GM21717 (cell line): ENCODE data around the gene MTMR12.
A peak's percentile ranks its signal among the peaks of the same experiment; 100 is the strongest.

ENCODE experiments used
- ATAC-seq: cut with Tn5 transposase; IDR thresholded peaks from one replicate; pipeline ENCODE4 v1.9.1; 2021; ENCODE audit warnings: mild to moderate bottlenecking, moderate library complexity; ENCODE audit not compliant: unreplicated experiment

Gene MTMR12

DNA sequence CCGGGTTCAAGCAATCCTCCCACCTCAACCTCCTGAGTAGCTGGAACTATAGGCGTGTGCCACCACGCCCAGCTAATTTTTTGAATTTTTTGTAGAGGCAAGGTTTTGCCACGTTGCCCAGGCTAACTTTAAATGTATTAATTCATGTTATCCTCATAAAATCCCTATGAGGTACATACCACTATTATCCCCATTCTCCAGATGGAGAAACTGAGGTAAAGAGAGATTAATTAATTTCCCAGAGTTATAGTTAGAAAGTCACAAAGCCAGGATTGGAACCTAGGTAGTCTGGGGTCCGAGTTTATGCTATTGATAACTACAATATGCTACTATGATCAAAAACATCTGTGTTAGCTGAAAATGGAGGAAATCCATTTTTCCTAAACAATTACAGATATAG, 106.7 kb downstream of the MTMR12 start:
- no peak for ATAC-seq

DNA sequence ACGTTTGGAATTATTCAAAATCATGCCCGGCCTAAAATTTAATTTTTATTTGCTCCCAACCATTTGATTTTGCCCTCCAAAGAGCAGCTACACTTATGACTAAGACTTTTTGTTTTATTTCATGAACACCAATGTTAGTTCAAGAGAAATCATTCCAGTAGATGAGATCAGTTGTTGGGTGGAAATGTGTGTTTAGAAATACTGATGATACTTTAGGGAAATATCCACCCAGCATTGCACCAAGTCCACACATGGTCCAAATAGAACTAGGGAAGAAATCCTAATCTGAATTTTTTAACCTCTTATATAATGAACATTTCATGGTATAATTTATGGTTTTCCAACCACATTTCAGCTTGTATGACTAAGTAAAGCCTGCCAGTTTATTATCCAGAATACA, 110.3 kb downstream of the MTMR12 start:
- no peak for ATAC-seq

DNA sequence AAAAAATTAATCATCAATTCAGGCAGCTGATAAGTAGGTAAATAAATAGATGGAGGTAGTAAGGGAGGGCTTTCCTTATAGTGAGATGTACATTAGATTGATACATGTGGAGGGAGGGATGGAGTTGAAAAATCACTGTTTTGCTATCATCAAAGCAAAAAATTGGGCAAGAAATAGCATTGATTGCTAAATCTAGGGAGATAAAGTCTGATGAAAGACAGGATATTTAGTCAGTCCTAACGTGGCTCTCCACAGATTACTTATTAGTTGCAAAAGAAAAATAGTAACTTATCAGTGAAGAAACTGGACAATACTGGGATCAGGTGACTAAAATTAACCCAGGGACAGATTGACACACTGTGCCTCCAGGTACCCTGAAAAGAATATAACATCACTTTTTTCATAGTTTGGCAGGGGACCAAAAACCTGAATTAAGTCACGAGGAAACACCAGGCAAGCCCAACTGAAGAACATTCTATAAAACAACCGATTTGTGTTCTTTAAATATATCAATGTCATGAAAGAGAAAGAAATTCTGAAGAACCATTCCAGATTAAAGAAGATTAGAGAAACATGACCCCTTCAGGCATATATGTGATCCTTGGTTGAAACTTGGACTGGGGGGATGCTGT, 111.5 kb downstream of the MTMR12 start:
- no peak for ATAC-seq

DNA sequence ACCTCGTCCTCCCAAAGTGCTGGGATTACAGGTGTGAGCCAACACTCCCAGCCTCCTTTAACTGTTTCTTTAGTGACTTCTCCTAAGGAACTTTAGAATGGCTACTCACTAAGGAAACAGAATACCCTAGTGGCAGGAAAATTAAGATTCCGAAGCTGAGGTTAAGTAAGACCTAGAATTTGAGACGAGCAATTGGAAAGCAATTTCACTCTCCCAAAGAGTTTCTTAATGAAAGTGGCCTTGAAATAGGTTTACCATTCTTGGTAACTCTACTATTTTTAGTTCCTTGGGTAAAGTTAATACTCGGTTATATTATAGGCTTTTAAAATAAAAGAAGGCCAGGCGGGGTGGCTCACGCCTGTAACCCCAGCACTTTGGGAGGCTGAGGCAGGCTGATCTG, 115.7 kb downstream of the MTMR12 start:
- no peak for ATAC-seq

DNA sequence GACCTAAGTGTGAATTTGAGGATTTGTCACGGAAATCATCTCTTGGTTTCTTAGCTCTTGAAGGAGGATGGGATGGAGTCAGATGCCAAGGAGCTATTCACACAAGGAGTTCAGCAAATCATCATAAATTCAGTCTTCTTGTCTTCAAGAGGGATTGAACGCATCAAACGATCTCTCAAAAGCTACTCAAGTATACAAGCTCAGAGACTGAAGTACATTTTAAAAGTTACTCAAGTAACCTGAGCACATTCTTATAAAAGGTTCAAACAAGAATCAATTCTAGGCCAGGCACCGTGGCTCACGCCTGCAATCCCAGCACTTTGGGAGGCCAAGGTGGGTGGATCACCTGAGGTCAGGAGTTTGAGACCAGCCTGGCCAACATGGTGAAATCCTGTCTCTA, 117.5 kb downstream of the MTMR12 start:
- no peak for ATAC-seq

DNA sequence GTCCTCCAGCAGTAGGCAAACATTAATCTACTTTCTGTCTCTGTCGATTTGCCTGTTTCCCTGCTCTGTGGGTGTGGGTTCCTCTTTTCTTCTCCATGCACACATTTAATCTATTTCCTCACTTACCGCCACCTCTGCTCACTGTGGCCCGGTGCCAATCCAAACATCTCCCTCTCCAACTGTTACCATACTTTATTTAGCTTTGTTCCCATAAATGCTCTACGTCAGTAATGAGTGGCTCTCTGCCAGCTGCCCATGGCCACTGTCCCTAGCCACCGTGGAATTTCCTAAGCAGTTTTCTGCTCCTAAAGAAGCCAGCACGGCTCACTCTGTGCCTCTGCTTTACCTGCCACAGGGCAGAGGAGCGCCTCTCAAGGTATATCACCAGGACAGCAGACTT, 119.1 kb downstream of the MTMR12 start:
- ATAC-seq, result no peak

DNA sequence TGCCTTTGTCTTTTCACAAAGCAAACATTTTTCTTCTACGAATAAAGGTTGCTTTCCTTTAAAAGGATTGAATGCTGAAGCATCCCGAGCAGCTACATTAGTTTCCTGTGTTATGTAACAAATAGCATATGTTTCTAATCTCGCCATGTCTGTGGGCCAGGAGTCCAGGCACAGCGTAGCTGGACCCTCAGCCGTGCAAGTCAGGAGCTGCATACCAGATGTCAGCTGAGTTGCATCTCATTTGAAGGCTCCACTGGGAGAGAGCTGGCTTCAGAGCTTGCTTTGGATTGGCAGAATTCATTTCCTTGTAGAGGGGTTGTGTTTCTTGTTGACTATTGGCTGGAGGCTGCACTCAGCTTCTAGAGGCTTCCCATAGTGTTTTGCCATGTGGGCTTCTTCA, 122.6 kb downstream of the MTMR12 start:
- no peak for ATAC-seq

DNA sequence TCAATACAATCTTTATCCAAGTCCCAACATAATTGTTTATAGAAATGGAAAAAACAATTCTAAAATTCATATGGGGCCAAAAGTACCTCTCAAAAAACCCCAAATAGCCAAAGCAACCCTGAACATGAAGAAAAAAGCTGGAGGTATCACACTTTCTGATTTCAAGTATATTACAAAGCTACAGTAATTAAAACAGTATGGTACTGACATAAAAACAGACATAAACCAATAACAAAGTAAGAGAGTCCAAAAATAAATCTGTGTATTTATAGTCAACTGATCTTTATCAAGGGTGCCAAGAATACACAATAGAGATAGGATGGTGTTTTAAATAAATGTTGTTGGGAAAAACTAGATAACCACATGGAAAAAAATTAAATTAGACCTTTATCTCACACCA, 125.1 kb downstream of the MTMR12 start:
- no peak for ATAC-seq

DNA sequence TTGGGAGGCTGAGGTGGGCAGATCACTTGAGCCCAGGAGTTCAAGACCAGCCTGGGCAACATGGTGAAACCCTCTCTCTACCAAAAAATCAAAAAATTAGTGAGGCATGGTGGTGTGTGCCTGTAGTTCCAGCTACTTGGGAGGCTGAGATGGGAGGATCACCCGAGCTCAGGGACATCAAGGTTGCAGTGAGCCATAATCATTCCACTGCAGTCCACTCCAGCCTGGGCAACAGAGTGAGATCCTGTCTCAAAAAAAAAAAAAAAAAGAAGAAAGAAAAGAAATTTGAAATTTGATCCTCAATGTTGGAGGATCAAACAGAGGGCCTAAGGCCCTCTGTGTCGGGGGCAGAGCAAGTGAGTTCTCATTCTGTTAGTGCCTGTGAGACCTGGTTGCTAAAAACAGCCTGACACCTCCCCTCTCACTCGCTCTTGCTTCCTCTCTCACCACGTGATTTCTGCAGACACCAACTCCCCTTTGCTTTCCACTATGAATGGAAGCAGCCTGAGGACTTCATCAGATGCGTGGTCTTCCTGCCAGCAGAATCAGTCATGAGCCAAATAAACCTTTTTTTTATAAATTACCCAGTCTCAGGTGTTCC, 130.2 kb downstream of the MTMR12 start:
- peak; percentile 77 for ATAC-seq
